Psoas muscle (tissue), 8 donors: ENCODE measurements around the gene PARP4. TPM values are rescaled to one million over a fixed set of nuclear protein-coding genes. Genes with fewer than 3 reads are reported as not detected.
"Not testable (repeated sequence)": the region's sequence is repeated elsewhere in the genome, so short reads cannot be mapped to it uniquely, and the experiment has no call there.

Experiments
- ATAC-seq, 4 donors: fragments of 200-7000 bp; cut with Tn5 transposase; one replicate each; pipeline ENCODE4 v1.9.1; 2020; ENCODE audit warnings: moderate library complexity in 3 of 4, mild to moderate bottlenecking in 2 of 4
- DNase-seq, 2 donors: peaks; one replicate each; pipeline ENCODE4 v3.0.0-alpha.2; 2020
- H3K27ac ChIP-seq: fragments of 200-600 bp; one replicate; pipeline ENCODE4 v1.8.0; 2022
- H3K27me3 ChIP-seq, 3 donors: fragments of 200-600 bp in 1 of 3; one replicate each; pipeline versions ENCODE4 v1.6.1 to v1.8.0; 2013 to 2022; ENCODE audit warnings: low read length in 2 of 3, mild to moderate bottlenecking in 2 of 3, moderate library complexity in 1 of 3; ENCODE audit not compliant: insufficient read depth in 3 of 3
- H3K36me3 ChIP-seq, 2 donors: fragments of 200-600 bp in 1 of 2; one replicate each; pipeline versions ENCODE4 v1.6.1 to v1.8.0; 2013 to 2022; ENCODE audit warnings: low read depth in 1 of 2, mild to moderate bottlenecking in 1 of 2, moderate library complexity in 1 of 2; ENCODE audit not compliant: insufficient read depth in 1 of 2
- H3K4me1 ChIP-seq: fragments of 200-600 bp; one replicate; pipeline ENCODE4 v1.8.0; 2022
- H3K4me3 ChIP-seq: fragments of 200-600 bp; one replicate; pipeline ENCODE4 v1.8.0; 2022; ENCODE audit warnings: mild to moderate bottlenecking
- H3K9me3 ChIP-seq: fragments of 200-600 bp; one replicate; pipeline ENCODE4 v1.8.0; 2022
- WGBS, 3 donors: extraction: QIAGEN DNeasy Blood & Tissue Kit; methylation state at CpG; one replicate each; pipeline versions ENCODE4 v1.1.6 to v1.1.7; 2013; 5-methylcytosine and 5-hydroxymethylcytosine counted together
- intact Hi-C, 2 donors: fragments of 100-400 bp; cut with DNase I; formaldehyde crosslinking; loops; one replicate each; pipeline versions ENCODE4 v1.11.0 to v1.14.2; 2022
- long read RNA-seq, 2 donors: library from polyadenylated mRNA; unstranded; transcript quantifications; one replicate each; pipeline ENCODE4 v2.0.0, GENCODE V29; 2021
- polyA plus RNA-seq, 3 donors: library from polyadenylated mRNA; stranded (reverse); fragments of 200-250 nt; gene quantifications; one replicate each; pipeline ENCODE4 v1.2.3, GENCODE V29; 2013
- total RNA-seq, 4 donors: library from RNA; stranded (reverse); fragmentation: NEBNext Ultra II Directional in 2 of 4; extraction: Animal tissue kit (Norgen Biotek cat#: 25700) in 2 of 4; gene quantifications; one replicate each; pipeline versions ENCODE4 v1.2.1 to v1.2.4, GENCODE V29; 2021 to 2023
- TF ChIP-seq, protein P1 (sequence below): fragments of 200-600 bp; IDR thresholded peaks from one replicate; pipeline ENCODE4 v1.8.0; 2022; ENCODE audit warnings: antibody characterized with exemption
- donor health status: healthy with polysubstance abuse.
- donor health status: DM: no; HTN: no; CAD: no; lungs with moderate emphysema.
- donor health status: Bipolar disorder and iron deficiency.
- donor health status: healthy.
- donor health status: DM: yes; HTN: yes; CAD: no.
- donor health status: DM: no; HTN: no; CAD: no.
- donor health status: DM: no; HTN: no; CAD: no.
- donor health status: DM: yes; HTN: yes; CAD: no.

PARP4 gene
- 10 to 100 TPM in 2 of 4 donors, 1 to 10 TPM in 2; 4.9 to 17.0 (median 8.8) TPM for total RNA-seq
- polyA plus RNA-seq, result 1 to 10 TPM; 3.1 to 7.6 (median 4.9) TPM
- long read RNA-seq, donor 1, result 0 reads
- long read RNA-seq, donor 2, partial matches to known transcripts, result 6 of 9 reads
- long read RNA-seq, donor 2, other reads (novel, unspliced or antisense), result 3 of 9 reads

GRCh38 chr13:24512197-24512907, at the start of gene PARP4:
Gene PARP4 (minus strand): TSS chr13:24512778. CDS start chr13:24503776, 9,002 bp downstream.
- H3K27ac ChIP-seq, result peak within 1 kb of the TSS; percentile 73
- H3K4me3 ChIP-seq, result peak within 1 kb of the TSS; percentile 79
- DNase-seq (peak; percentile 78 to 85), ATAC-seq (peak; percentile 82 to 96 (median 94))
- H3K27me3 ChIP-seq, result no peaks in the 10 kb centered on the region
- intact Hi-C loops, result no loop called here
- 0% methylated on average over 58 to 63 of the region's 63 CpGs for WGBS, 3 donors
- TF ChIP-seq, protein P1, sequence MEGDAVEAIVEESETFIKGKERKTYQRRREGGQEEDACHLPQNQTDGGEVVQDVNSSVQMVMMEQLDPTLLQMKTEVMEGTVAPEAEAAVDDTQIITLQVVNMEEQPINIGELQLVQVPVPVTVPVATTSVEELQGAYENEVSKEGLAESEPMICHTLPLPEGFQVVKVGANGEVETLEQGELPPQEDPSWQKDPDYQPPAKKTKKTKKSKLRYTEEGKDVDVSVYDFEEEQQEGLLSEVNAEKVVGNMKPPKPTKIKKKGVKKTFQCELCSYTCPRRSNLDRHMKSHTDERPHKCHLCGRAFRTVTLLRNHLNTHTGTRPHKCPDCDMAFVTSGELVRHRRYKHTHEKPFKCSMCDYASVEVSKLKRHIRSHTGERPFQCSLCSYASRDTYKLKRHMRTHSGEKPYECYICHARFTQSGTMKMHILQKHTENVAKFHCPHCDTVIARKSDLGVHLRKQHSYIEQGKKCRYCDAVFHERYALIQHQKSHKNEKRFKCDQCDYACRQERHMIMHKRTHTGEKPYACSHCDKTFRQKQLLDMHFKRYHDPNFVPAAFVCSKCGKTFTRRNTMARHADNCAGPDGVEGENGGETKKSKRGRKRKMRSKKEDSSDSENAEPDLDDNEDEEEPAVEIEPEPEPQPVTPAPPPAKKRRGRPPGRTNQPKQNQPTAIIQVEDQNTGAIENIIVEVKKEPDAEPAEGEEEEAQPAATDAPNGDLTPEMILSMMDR, result no peak
- no peaks in the 10 kb centered on the region for H3K9me3 ChIP-seq
- H3K4me1 ChIP-seq, result no peaks in the 10 kb centered on the region
- no peaks in the 10 kb centered on the region for H3K36me3 ChIP-seq

DNA sequence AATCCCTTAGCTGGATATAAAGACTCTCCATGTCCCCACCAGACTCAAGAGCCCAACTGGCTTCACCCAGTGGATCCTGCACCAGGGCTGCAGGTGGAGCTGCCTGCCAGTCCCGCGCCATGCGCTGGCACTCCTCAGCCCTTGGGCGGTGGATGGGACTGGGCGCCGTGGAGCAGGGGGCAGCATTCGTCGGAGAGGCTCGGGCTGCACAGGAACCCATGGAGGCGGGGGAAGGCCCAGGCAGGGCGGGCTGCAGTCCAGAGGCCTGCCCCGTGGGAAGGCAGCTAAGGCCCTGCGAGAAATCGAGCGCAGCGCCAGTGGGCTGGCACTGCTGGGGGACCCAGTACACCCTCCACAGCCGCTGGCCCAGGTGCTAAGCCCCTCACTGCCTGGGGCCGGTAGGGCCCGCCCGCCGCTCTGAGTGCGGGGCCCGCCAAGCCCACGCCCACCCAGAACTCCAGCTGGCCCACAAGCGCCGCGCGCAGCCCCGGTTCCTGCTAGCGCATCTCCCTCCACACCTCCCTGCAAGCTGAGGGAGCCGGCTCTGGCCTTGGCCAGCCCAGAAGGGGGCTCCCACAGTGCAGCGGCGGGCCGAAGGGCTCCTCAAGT, 48.1 kb upstream of the PARP4 start:
- H3K4me3 ChIP-seq, intact Hi-C loops, ATAC-seq, H3K27me3 ChIP-seq, H3K27ac ChIP-seq, H3K9me3 ChIP-seq, H3K4me1 ChIP-seq, H3K36me3 ChIP-seq: not testable (repeated sequence)
- DNase-seq, result peak in 1 of 2 donors; percentile 22
- 92 to 94% (median 94%) methylated on average over 18 to 34 of the region's 34 CpGs for WGBS, 3 donors

- intact Hi-C loops, result not testable (repeated sequence)
These were observed 47.0 kb upstream of the PARP4 start for GRCh38 chr13:24559431-24560218.

GRCh38 chr13:24557081-24557480, 44.5 kb upstream of the PARP4 start:
- Histone ChIP-seq H3K27ac (no peak overlapping the region), H3K36me3 (no peaks in the 10 kb centered on the region), H3K4me3 (no peak overlapping the region), H3K9me3 (no peaks in the 10 kb centered on the region), H3K27me3 (peaks cover 0 to 3% (median 0%) of the 10 kb centered on the region in 3 donors), H3K4me1 (no peaks in the 10 kb centered on the region)
- ATAC-seq, result no peak
- no peak for DNase-seq
- intact Hi-C loops, result no loop called here
- WGBS, 3 donors, result 43 to 49% (median 46%) methylated on average over 5 of the region's 5 CpGs
- TF ChIP-seq, protein P1, result no peak

More at GRCh38 chr13:24559431-24560218, 47.0 kb upstream of the PARP4 start:
- H3K4me3 ChIP-seq, H3K4me1 ChIP-seq, H3K27ac ChIP-seq, DNase-seq, H3K27me3 ChIP-seq, H3K36me3 ChIP-seq, H3K9me3 ChIP-seq, ATAC-seq: not testable (repeated sequence)
- 67 to 76% (median 72%) methylated on average over 9 to 13 of the region's 15 CpGs for WGBS, 3 donors

- intact Hi-C loops, H3K4me1 ChIP-seq, H3K9me3 ChIP-seq, H3K4me3 ChIP-seq, ATAC-seq, H3K27ac ChIP-seq, H3K36me3 ChIP-seq, DNase-seq, H3K27me3 ChIP-seq: not testable (repeated sequence)
- 79 to 85% (median 81%) methylated on average over 5 of the region's 5 CpGs for WGBS, 3 donors
These were observed 41.3 kb upstream of the PARP4 start for GRCh38 chr13:24553892-24554291.

- DNase-seq, result peak in 1 of 2 donors; percentile 50
- peak in 3 of 4 donors; percentile 29 to 54 (median 38) for ATAC-seq
- 1 to 3% (median 3%) methylated on average over 44 to 69 of the region's 73 CpGs for WGBS, 3 donors
These were observed 29.1 kb upstream of the PARP4 start for GRCh38 chr13:24541476-24542352.

More at GRCh38 chr13:24541476-24542352, 29.1 kb upstream of the PARP4 start:
- H3K36me3 ChIP-seq, intact Hi-C loops, H3K4me1 ChIP-seq, H3K27ac ChIP-seq, H3K9me3 ChIP-seq: not testable (repeated sequence)
- Histone ChIP-seq H3K4me3 (peak overlapping the region; percentile 55), H3K27me3 (peaks cover 0 to 24% (median 10%) of the 10 kb centered on the region in 3 donors)
